Esophagus (tissue), 2 donors: ENCODE measurements around the gene SMIM14. TPM values are rescaled to one million over a fixed set of nuclear protein-coding genes. Genes with fewer than 3 reads are reported as not detected.

Source experiments
- H3K27ac ChIP-seq, 2 donors: one replicate each; pipeline ENCODE4 v1.5.1; 2013; ENCODE audit warnings: low read depth in 2 of 2, mild to moderate bottlenecking in 2 of 2, inconsistent platforms in 1 of 2, low read length in 1 of 2, moderate library complexity in 1 of 2
- H3K27me3 ChIP-seq, 2 donors: one replicate each; pipeline ENCODE4 v1.6.1; 2013; ENCODE audit warnings: low read length in 2 of 2, control low read depth in 1 of 2, mild to moderate bottlenecking in 1 of 2; ENCODE audit not compliant: insufficient read depth in 2 of 2, control insufficient read depth in 1 of 2
- H3K36me3 ChIP-seq, 2 donors: one replicate each; pipeline ENCODE4 v1.6.1; 2013; ENCODE audit warnings: low read length in 1 of 2; ENCODE audit not compliant: control insufficient read depth in 2 of 2, insufficient read depth in 2 of 2
- H3K4me1 ChIP-seq, 2 donors: one replicate each; pipeline ENCODE4 v1.6.1; 2013; ENCODE audit warnings: low read length in 1 of 2; ENCODE audit not compliant: control insufficient read depth in 2 of 2, insufficient read depth in 2 of 2
- H3K4me3 ChIP-seq, 2 donors: one replicate each; pipeline ENCODE4 v1.5.1; 2013; ENCODE audit warnings: low read length in 2 of 2, mild to moderate bottlenecking in 2 of 2, low read depth in 1 of 2, moderate library complexity in 1 of 2
- H3K9me3 ChIP-seq, 2 donors: one replicate each; pipeline ENCODE4 v1.6.1; 2013; ENCODE audit warnings: mild to moderate bottlenecking in 2 of 2, low read depth in 1 of 2, low read length in 1 of 2, moderate library complexity in 1 of 2; ENCODE audit not compliant: control insufficient read depth in 2 of 2, insufficient read depth in 1 of 2
- WGBS, 2 donors: extraction: QIAGEN DNeasy Blood & Tissue Kit; methylation state at CpG; one replicate each; pipeline ENCODE4 v1.1.7; 2013; 5-methylcytosine and 5-hydroxymethylcytosine counted together
- polyA plus RNA-seq, 2 donors: library from polyadenylated mRNA; stranded (reverse); fragments of 200-250 nt; gene quantifications; one replicate each; pipeline ENCODE4 v1.2.3, GENCODE V29; 2013
- donor health status: healthy with polysubstance abuse.
- donor health status: Bipolar disorder and iron deficiency.

Gene SMIM14
- polyA plus RNA-seq, 2 donors = 18.9 to 25.6 TPM

DNA sequence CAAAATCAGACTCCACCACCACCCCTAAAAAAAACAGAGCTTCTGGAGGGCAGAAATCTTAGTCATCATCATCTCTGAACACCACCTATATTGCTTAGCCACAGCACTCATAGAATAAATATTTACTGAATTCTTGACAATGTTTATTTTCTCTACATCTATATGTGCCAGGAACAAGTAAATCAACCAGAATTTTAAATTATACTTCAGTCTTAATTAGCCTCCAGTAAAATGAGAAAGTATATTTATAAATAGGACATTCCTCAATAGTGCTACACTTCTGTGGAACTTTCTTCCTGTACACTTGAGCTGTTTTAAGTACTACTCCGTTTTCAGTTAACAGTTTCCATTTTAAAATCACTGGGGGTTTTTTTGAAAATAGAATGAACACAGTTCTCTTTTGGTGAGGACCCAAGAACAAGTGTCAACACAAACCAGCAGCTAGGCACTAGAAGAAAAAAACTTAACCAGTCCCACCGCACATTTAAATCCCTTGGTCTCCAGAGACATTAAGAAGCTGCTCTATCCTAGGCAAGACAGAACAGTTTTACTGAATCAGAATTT lies 25.5 kb downstream of the SMIM14 start:
- no peak overlapping the region for H3K27ac ChIP-seq
- H3K9me3 ChIP-seq = no peaks in the 10 kb centered on the region
- H3K4me1 ChIP-seq = no peaks in the 10 kb centered on the region
- H3K36me3 ChIP-seq = peaks cover 0 to 4% of the 10 kb centered on the region in 2 donors
- WGBS, 2 donors = 39% methylated on average over 2 of the region's 2 CpGs
- no peak overlapping the region for H3K4me3 ChIP-seq
- H3K27me3 ChIP-seq = no peaks in the 10 kb centered on the region

DNA sequence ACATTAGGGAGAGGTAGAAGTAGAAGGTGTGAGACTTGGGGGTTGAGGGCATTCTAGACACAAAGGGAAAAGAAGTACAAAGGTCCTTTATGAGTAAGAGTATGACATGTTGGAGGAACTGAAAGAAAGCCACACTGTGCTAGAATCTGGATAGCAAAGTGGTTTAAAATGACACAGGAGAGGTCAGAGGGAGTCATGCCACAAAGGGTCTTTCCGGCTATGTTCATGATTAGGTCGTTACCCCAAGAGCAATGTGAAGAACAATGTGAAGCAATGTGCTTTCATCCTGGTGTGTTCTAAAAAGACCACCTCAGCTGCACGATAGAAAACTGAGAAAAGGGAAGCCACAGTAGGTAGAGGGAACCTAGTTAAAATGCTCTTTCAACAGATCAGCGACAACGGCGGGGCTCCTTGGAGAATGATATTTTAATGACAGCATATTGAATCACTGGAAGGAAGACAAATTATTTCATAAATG lies 29.2 kb downstream of the SMIM14 start:
- Histone ChIP-seq H3K4me1 (no peaks in the 10 kb centered on the region), H3K4me3 (no peak overlapping the region), H3K9me3 (no peaks in the 10 kb centered on the region), H3K27me3 (no peaks in the 10 kb centered on the region), H3K27ac (no peak overlapping the region), H3K36me3 (peaks cover 0 to 4% of the 10 kb centered on the region in 2 donors)
- WGBS, 2 donors = 76 to 82% methylated on average over 6 of the region's 6 CpGs

DNA sequence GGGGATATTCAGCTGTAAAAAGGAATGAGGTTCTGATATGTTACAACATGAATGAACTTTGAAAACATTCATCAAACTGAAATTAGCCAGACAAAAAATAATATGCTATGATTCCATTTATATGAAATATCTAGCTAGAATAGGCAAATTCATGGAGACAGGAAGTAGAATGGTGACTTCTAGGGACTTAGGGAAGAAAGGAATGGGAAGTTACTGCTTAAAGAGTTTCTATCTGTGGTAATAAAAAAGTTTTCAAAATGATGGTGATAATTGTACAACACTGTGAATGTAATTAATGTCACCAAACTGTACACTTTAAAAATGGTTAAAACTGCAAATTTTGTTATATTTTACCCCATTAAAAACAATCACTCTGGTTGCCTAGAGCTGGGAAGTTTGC lies 30.2 kb downstream of the SMIM14 start:
- Histone ChIP-seq H3K4me1 (no peaks in the 10 kb centered on the region), H3K4me3 (no peak overlapping the region), H3K27ac (no peak overlapping the region), H3K27me3 (no peaks in the 10 kb centered on the region), H3K9me3 (no peaks in the 10 kb centered on the region), H3K36me3 (peaks cover 0 to 4% of the 10 kb centered on the region in 2 donors)

DNA sequence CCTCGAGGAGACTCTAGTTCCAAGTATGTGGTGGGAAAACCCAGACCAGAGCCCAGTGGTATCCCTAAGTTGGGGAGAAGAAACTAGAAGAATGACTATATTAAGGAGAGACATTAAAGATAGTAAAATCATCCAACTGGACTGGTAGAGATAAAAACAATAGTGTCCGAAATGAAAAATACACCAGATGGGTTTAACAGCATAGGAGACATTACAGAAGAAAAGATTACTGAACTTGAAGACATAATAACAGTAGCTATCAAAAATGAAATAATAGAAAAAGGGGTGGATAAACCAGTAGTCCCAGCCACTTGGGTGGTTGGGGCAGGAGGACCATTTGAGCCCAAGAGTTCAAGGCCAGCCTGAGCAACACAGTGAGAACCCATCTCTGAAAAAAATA lies 31.9 kb downstream of the SMIM14 start:
- no peak overlapping the region for H3K27ac ChIP-seq
- H3K27me3 ChIP-seq = no peaks in the 10 kb centered on the region
- no peaks in the 10 kb centered on the region for H3K36me3 ChIP-seq
- H3K4me3 ChIP-seq = no peak overlapping the region
- 94 to 97% methylated on average over 2 of the region's 2 CpGs for WGBS, 2 donors
- H3K9me3 ChIP-seq = no peaks in the 10 kb centered on the region
- no peaks in the 10 kb centered on the region for H3K4me1 ChIP-seq

DNA sequence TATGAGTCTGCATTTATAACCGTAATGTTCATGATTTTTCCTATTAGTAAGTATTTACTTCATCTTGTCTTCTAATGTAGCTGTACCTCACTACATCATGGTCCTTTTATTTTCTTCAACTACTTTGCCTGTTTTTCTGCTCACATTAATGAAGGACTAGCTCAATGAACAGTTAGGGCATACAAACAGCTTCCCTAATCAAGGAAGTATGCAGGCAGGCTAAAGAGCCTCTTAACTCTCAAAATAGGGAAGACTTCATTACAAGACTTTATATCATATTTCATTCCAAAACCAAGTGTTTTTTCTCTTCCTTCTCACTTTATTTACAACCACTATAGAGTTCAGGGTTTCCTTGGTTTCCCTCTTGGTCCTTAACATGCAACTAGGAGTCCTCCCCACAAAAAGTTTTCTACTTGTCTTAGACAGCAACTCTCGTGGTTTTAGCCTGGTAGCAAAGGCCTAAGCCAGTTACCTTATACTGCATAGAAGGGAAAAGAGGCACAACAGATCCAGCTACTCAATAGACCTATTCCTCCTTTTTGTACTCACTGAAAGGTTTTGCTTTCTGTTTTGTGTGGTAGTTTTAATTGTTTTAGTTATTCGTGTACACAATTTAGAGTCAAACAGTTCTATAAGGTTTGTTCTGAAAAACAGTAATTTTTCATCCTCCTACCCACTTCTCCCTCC lies 40.8 kb downstream of the SMIM14 start:
- Histone ChIP-seq H3K27ac (no peak overlapping the region), H3K4me3 (no peak overlapping the region), H3K27me3 (no peaks in the 10 kb centered on the region), H3K4me1 (no peaks in the 10 kb centered on the region), H3K9me3 (no peaks in the 10 kb centered on the region), H3K36me3 (peaks cover 3 to 4% of the 10 kb centered on the region in 2 donors)
- WGBS, 2 donors = 78 to 85% methylated on average over 3 of the region's 3 CpGs

DNA sequence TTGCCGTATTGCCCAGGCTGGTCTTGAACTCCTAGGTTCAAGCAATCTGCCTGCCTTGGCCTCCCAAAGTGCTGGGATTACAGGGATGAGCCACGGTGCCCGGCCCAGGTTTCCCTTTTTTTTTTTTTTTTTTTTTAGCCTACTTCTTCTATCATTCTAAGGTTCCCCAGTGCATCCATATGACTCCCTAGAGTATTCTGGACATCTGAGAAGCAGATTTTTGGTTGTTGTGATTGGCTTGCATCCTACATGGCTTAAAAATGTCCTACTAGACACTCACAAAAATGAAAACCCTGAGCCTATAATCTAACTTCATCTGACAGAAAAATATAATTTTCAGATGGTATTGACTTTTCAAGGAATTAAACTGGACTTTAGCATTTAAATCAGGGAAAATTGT lies 41.7 kb downstream of the SMIM14 start:
- Histone ChIP-seq H3K9me3 (no peaks in the 10 kb centered on the region), H3K27me3 (no peaks in the 10 kb centered on the region), H3K27ac (no peak overlapping the region), H3K4me3 (no peak overlapping the region), H3K4me1 (no peaks in the 10 kb centered on the region), H3K36me3 (peaks cover 3 to 4% of the 10 kb centered on the region in 2 donors)
- 81 to 91% methylated on average over 3 of the region's 3 CpGs for WGBS, 2 donors

DNA sequence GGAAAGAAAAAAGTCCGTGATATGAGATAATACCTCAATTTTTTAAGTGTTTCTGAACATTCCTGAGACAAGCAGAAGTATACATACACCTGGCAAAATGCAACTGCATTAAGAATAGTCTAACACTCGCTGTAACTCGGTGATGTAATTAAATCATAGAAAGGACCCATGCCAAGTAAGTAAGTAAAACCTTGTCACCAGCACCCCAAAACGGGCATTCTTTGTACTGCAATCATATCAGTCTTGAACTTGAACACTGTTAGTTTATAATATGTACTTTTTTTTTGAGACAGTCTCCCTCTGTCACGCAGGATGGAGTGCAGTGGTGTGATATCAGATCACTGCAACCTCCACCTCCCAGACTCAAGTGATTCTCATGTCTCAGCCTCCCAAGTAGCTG lies 47.4 kb downstream of the SMIM14 start:
- Histone ChIP-seq H3K36me3 (no peaks in the 10 kb centered on the region), H3K9me3 (no peaks in the 10 kb centered on the region), H3K4me1 (no peaks in the 10 kb centered on the region), H3K27me3 (no peaks in the 10 kb centered on the region), H3K4me3 (no peak overlapping the region), H3K27ac (no peak overlapping the region)
- WGBS, 2 donors = 49 to 50% methylated on average over 5 of the region's 5 CpGs

DNA sequence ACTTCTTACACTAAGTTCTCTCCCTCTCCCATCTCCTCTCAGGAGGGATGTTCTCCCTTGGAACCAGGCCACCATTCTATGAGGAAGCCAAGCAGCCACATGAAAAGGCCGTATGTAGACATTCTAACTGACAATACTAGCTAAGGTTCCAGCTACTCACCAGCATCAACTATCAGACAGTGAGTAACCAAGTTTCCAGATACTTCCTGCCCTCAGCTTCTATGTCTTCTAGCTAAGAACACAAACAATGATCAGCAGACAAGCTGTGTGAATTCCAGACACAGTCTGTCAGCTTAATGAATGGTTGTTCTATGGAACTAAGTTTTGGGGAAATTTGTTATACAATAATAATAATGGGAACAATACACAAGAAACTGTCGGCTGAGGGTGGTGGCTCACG lies 50.8 kb downstream of the SMIM14 start:
- Histone ChIP-seq H3K4me1 (no peaks in the 10 kb centered on the region), H3K36me3 (no peaks in the 10 kb centered on the region), H3K4me3 (no peak overlapping the region), H3K9me3 (no peaks in the 10 kb centered on the region), H3K27ac (no peak overlapping the region), H3K27me3 (no peaks in the 10 kb centered on the region)
- 83 to 89% methylated on average over 3 of the region's 3 CpGs for WGBS, 2 donors

DNA sequence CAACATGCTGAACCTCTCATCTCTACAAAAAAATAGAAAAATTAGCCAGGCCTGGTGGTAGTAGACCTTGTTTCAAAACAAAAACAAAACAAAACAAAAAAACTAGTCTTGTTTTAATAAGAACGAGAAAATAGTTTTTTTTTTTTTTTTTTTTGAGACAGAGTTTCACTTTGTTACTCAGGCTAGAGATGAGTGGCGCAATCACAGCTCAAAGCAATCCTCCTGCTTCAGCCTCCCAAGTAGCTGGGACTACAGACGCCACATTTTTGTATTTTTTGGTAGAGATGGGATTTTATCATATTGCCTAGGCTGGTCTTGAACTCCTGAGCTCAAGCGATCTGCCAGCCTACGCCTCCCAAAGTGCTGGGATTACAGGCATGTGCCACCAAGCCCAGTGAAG lies 63.7 kb downstream of the SMIM14 start:
- H3K4me1 ChIP-seq = no peaks in the 10 kb centered on the region
- WGBS, 2 donors = 95 to 96% methylated on average over 5 of the region's 5 CpGs
- no peaks in the 10 kb centered on the region for H3K9me3 ChIP-seq
- no peak overlapping the region for H3K4me3 ChIP-seq
- H3K27ac ChIP-seq = no peak overlapping the region
- no peaks in the 10 kb centered on the region for H3K36me3 ChIP-seq
- H3K27me3 ChIP-seq = no peaks in the 10 kb centered on the region

DNA sequence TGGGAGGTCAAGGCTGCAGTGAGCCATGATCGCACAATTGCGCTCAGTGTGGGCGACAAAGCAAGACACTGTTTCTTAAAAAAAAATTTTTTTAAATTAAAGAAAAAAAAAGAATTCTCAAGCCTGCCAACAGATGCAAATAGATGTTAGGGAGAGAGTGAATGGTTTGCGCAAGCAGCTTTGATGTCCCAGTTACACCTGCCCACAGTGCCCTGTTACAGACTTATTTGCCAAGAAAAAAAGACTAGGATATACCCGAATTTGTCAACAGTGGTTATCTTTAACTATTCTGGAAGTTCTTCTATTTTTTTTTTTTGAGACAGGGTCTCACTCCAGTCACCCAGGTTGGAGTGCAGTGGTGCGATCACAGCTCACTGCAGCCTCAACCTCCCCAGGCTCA lies 67.2 kb downstream of the SMIM14 start:
- Histone ChIP-seq H3K27me3 (no peaks in the 10 kb centered on the region), H3K4me3 (no peak overlapping the region), H3K9me3 (no peaks in the 10 kb centered on the region), H3K4me1 (no peaks in the 10 kb centered on the region), H3K36me3 (no peaks in the 10 kb centered on the region), H3K27ac (no peak overlapping the region)
- WGBS, 2 donors = 86 to 92% methylated on average over 6 of the region's 6 CpGs
